Trophoblast cell (in vitro differentiated cells and primary cell): ENCODE data around the gene DENND1A.

Source experiments
- DNase-seq, 2 donors: peaks; one replicate each; pipeline ENCODE4 v3.0.0-alpha.2; 2016
- H2AFZ ChIP-seq: 2 replicates; pipeline ENCODE4 v1.6.1; 2013; ENCODE audit warnings: low read length, moderate library complexity, mild to moderate bottlenecking; ENCODE audit not compliant: insufficient read depth, poor library complexity
- H2AK5ac ChIP-seq: 2 replicates; pipeline ENCODE4 v1.6.1; 2013; ENCODE audit warnings: mild to moderate bottlenecking, low read length
- H2BK120ac ChIP-seq: 2 replicates; pipeline ENCODE4 v1.6.1; 2013; ENCODE audit warnings: low read length, mild to moderate bottlenecking, moderate library complexity; ENCODE audit not compliant: insufficient read depth, poor library complexity
- H2BK12ac ChIP-seq: 2 replicates; pipeline ENCODE4 v1.6.1; 2013; ENCODE audit warnings: mild to moderate bottlenecking, low read length, moderate library complexity
- H2BK5ac ChIP-seq: 2 replicates; pipeline ENCODE4 v1.6.1; 2013; ENCODE audit warnings: low read length, low read depth, moderate library complexity, mild to moderate bottlenecking; ENCODE audit not compliant: poor library complexity
- H3K14ac ChIP-seq: 2 replicates; pipeline ENCODE4 v1.6.1; 2013; ENCODE audit warnings: mild to moderate bottlenecking, low read length
- H3K18ac ChIP-seq: 2 replicates; pipeline ENCODE4 v1.6.1; 2013; ENCODE audit warnings: mild to moderate bottlenecking, low read length
- H3K23ac ChIP-seq: 2 replicates; pipeline ENCODE4 v1.6.1; 2013; ENCODE audit warnings: low read length
- H3K27ac ChIP-seq: 2 replicates; pipeline ENCODE4 v1.5.1; 2013; ENCODE audit warnings: low read depth, mild to moderate bottlenecking, inconsistent platforms, low read length, moderate library complexity
- H3K27me3 ChIP-seq: 2 replicates; pipeline ENCODE4 v1.6.1; 2013; ENCODE audit warnings: inconsistent platforms, mild to moderate bottlenecking, low read length, moderate library complexity; ENCODE audit not compliant: insufficient read depth
- H3K36me3 ChIP-seq, 2 experiments: 1 replicate in 1 of 2; 2 replicates in 1 of 2; pipeline ENCODE4 v1.6.1; 2013; ENCODE audit warnings: low read length in 2 of 2, mild to moderate bottlenecking in 2 of 2, moderate library complexity in 1 of 2; ENCODE audit not compliant: insufficient read depth in 2 of 2, control insufficient read depth in 1 of 2
- H3K4ac ChIP-seq: 2 replicates; pipeline ENCODE4 v1.6.1; 2013; ENCODE audit warnings: low read depth, mild to moderate bottlenecking, low read length, moderate library complexity
- H3K4me1 ChIP-seq, 2 experiments: 1 replicate in 1 of 2; 2 replicates in 1 of 2; pipeline ENCODE4 v1.6.1; 2013; ENCODE audit warnings: low read length in 2 of 2, mild to moderate bottlenecking in 2 of 2, moderate library complexity in 1 of 2; ENCODE audit not compliant: insufficient read depth in 2 of 2, control insufficient read depth in 1 of 2
- H3K4me2 ChIP-seq: 2 replicates; pipeline ENCODE4 v1.6.1; 2013; ENCODE audit warnings: inconsistent platforms, mild to moderate bottlenecking, low read length, moderate library complexity
- H3K4me3 ChIP-seq: 2 replicates; pipeline ENCODE4 v1.5.1; 2013; ENCODE audit warnings: mild to moderate bottlenecking, low read depth, low read length, inconsistent platforms
- H3K79me1 ChIP-seq: one replicate; pipeline ENCODE4 v1.6.1; 2013; ENCODE audit warnings: low read length
- H3K79me2 ChIP-seq: 2 replicates; pipeline ENCODE4 v1.6.1; 2013; ENCODE audit warnings: low read length, mild to moderate bottlenecking; ENCODE audit not compliant: control insufficient read depth, insufficient read depth, poor library complexity
- H3K9ac ChIP-seq: 2 replicates; pipeline ENCODE4 v1.6.1; 2013; ENCODE audit warnings: mild to moderate bottlenecking, low read length
- H3K9me3 ChIP-seq: 2 replicates; pipeline ENCODE4 v1.6.1; 2013; ENCODE audit warnings: low read depth, mild to moderate bottlenecking, control low read depth, inconsistent platforms, low read length; ENCODE audit not compliant: insufficient read depth
- H4K12ac ChIP-seq: 2 replicates; pipeline ENCODE4 v1.6.1; 2013; ENCODE audit warnings: low read depth, mild to moderate bottlenecking, low read length, moderate library complexity
- H4K8ac ChIP-seq: 2 replicates; pipeline ENCODE4 v1.6.1; 2013; ENCODE audit warnings: low read depth, mild to moderate bottlenecking, low read length, moderate library complexity
- H4K91ac ChIP-seq: one replicate; pipeline ENCODE4 v1.6.1; 2013; ENCODE audit warnings: low read depth, mild to moderate bottlenecking, low read length, moderate library complexity
- WGBS: extraction: QIAGEN DNeasy Blood & Tissue Kit; methylation state at CpG from one replicate; pipeline ENCODE4 v1.1.7; 2013; ENCODE audit warnings: missing lambda C conversion rate; ENCODE audit not compliant: insufficient read length, insufficient coverage; ENCODE audit errors: extremely low coverage; 5-methylcytosine and 5-hydroxymethylcytosine counted together

The DENND1A gene

DNA sequence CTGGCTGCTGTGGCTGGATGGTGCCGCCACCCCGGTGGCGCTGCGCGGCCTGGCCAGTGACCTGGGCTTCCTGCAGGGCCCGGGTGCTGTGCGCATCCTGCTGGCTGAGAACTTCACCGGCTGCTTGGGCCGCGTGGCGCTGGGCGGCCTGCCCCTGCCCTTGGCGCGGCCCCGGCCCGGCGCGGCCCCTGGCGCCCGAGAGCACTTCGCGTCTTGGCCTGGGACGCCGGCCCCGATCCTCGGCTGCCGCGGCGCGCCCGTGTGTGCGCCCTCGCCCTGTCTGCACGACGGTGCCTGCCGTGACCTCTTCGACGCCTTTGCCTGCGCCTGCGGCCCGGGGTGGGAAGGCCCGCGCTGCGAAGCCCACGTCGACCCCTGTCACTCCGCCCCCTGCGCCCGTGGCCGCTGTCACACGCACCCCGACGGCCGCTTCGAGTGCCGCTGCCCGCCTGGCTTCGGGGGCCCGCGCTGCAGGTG lies 556.4 kb downstream of the DENND1A start:
- Histone ChIP-seq H2BK5ac (no peak overlapping the region), H3K14ac (no peak overlapping the region), H4K8ac (peak overlapping the region; percentile 12), H3K79me1 (peaks cover 38% of the 10 kb centered on the region), H3K4me2 (peak overlapping the region; percentile 7), H3K9ac (no peak overlapping the region), H2AK5ac (no peak overlapping the region), H3K4ac (no peak overlapping the region), H3K23ac (no peak overlapping the region), H4K91ac (peak overlapping the region; percentile 47), H3K27me3 (peaks cover 2% of the 10 kb centered on the region), H3K79me2 (peaks cover 5% of the 10 kb centered on the region), H3K27ac (peak overlapping the region; percentile 30), H2AFZ (no peak overlapping the region), H3K4me1 (peaks cover 46 to 57% of the 10 kb centered on the region in 2 experiments), H3K9me3 (peaks cover 8% of the 10 kb centered on the region), H3K4me3 (peak overlapping the region; percentile 2), H3K18ac (peak overlapping the region; percentile 4), H2BK12ac (peak overlapping the region; percentile 12), H2BK120ac (peak overlapping the region; percentile 4), H3K36me3 (peaks cover 11 to 13% of the 10 kb centered on the region in 2 experiments), H4K12ac (no peak overlapping the region)
- no peak for DNase-seq
- WGBS: no CpG with 5 or more reads among the region's 60 CpGs

DNA sequence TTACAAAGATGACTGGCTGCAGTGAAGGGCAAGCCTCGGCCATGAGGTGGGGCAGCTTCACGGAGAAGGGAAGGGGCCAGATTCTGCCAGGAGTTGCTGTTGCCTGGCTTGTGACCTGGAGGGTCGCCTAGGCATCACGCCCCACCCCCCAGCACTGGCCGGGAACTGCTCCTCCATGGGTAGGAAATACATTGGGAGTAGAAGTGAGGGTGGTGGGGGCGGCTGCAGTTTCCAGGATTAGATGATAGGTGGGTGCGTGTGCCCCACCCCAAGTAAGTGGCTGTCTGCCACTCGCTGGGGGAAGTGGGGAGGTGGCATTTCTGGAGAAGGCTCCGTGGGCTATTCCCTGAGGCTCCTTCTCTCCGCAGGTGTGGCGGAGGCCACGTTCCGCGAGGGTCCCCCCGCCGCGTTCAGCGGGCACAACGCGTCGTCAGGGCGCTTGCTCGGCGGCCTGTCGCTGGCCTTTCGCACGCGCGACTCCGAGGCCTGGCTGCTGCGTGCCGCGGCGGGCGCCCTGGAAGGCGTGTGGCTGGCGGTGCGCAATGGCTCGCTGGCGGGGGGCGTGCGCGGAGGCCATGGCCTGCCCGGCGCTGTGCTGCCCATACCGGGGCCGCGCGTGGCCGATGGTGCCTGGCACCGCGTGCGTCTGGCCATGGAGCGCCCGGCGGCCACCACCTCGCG lies 557.0 kb downstream of the DENND1A start:
- no peak overlapping the region for H3K27ac ChIP-seq
- H2BK12ac ChIP-seq: peak overlapping the region; percentile 30
- no peak overlapping the region for H3K9ac ChIP-seq
- no peak overlapping the region for H3K4me2 ChIP-seq
- H2BK5ac ChIP-seq: no peak overlapping the region
- DNase-seq: no peak
- no peak overlapping the region for H3K18ac ChIP-seq
- no peak overlapping the region for H4K8ac ChIP-seq
- H4K91ac ChIP-seq: peak overlapping the region; percentile 47
- H2BK120ac ChIP-seq: peak overlapping the region; percentile 10
- H3K4me3 ChIP-seq: peak overlapping the region; percentile 5
- no peak overlapping the region for H3K23ac ChIP-seq
- no peak overlapping the region for H2AK5ac ChIP-seq
- H3K79me2 ChIP-seq: peaks cover 2% of the 10 kb centered on the region
- no CpG with 5 or more reads among the region's 58 CpGs for WGBS
- H2AFZ ChIP-seq: no peak overlapping the region
- peaks cover 8% of the 10 kb centered on the region for H3K9me3 ChIP-seq
- no peak overlapping the region for H4K12ac ChIP-seq
- H3K79me1 ChIP-seq: peaks cover 33% of the 10 kb centered on the region
- no peak overlapping the region for H3K4ac ChIP-seq
- H3K14ac ChIP-seq: peak overlapping the region; percentile 20
- peaks cover 2% of the 10 kb centered on the region for H3K27me3 ChIP-seq
- H3K36me3 ChIP-seq: peaks cover 11 to 13% of the 10 kb centered on the region in 2 experiments
- peaks cover 41 to 51% of the 10 kb centered on the region in 2 experiments for H3K4me1 ChIP-seq

DNA sequence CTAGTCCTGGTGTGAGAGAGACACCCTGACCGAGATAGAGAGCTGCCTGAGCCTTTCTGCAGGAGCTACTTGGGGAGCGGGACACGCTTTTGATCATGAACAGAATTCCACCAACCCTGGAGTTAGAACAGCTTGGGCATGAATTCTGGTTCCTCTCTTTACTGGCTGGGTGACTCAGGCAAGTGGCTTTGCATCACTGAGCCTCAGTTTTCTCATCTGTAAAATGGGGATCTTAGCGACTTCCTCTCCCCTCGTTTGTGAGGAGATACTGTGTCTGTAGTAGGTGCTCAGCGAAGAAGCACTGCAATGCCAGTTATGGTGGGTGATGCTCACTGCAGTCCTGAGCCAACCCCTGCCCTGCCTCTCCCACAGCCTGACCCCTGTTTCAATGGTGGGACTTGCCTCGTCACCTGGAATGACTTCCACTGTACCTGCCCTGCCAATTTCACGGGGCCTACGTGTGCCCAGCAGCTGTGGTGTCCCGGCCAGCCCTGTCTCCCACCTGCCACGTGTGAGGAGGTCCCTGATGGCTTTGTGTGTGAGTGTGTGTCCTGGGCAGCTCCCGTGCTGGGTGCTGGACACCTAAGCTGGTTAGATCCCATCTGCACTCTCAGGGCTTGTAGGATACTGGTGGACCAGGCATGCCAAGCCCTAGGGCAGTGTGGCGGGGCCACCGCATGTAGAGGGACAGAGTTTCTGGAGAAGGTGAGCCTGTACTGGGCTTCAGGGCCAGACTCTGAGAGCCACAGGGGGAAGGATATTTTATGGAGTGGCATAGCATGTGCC lies 557.9 kb downstream of the DENND1A start:
- Histone ChIP-seq H3K79me2 (peaks cover 2% of the 10 kb centered on the region), H4K12ac (no peak overlapping the region), H3K27ac (no peak overlapping the region), H3K4me1 (peaks cover 36 to 42% of the 10 kb centered on the region in 2 experiments), H3K4ac (no peak overlapping the region), H2AFZ (no peak overlapping the region), H3K14ac (no peak overlapping the region), H3K18ac (no peak overlapping the region), H2AK5ac (no peak overlapping the region), H3K36me3 (peaks cover 13% of the 10 kb centered on the region in 2 experiments), H2BK120ac (no peak overlapping the region), H3K23ac (no peak overlapping the region), H3K27me3 (peaks cover 2% of the 10 kb centered on the region), H2BK12ac (no peak overlapping the region), H3K9me3 (peaks cover 8% of the 10 kb centered on the region), H2BK5ac (no peak overlapping the region), H3K4me2 (no peak overlapping the region), H4K8ac (no peak overlapping the region), H4K91ac (no peak overlapping the region), H3K79me1 (peaks cover 29% of the 10 kb centered on the region), H3K9ac (no peak overlapping the region), H3K4me3 (no peak overlapping the region)
- no peak for DNase-seq
- WGBS: no CpG with 5 or more reads among the region's 14 CpGs

DNA sequence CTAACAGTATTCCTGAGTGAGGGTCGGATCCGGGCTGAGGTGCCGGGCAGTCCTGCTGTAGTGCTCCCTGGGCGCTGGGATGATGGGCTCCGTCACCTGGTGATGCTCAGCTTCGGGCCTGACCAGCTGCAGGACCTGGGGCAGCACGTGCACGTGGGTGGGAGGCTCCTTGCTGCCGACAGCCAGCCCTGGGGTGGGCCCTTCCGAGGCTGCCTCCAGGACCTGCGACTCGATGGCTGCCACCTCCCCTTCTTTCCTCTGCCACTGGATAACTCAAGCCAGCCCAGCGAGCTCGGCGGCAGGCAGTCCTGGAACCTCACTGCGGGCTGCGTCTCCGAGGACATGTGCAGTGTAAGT lies 558.7 kb downstream of the DENND1A start:
- Histone ChIP-seq H3K18ac (no peak overlapping the region), H3K79me1 (peaks cover 22% of the 10 kb centered on the region), H3K4me1 (peaks cover 28 to 34% of the 10 kb centered on the region in 2 experiments), H2AFZ (no peak overlapping the region), H3K14ac (no peak overlapping the region), H3K23ac (no peak overlapping the region), H3K36me3 (peaks cover 13 to 14% of the 10 kb centered on the region in 2 experiments), H3K4ac (no peak overlapping the region), H3K9ac (no peak overlapping the region), H2AK5ac (no peak overlapping the region), H3K9me3 (peaks cover 9% of the 10 kb centered on the region), H3K27me3 (peaks cover 2% of the 10 kb centered on the region), H3K4me3 (no peak overlapping the region), H3K79me2 (peaks cover 2% of the 10 kb centered on the region), H2BK120ac (no peak overlapping the region), H4K12ac (no peak overlapping the region), H3K4me2 (no peak overlapping the region), H4K8ac (no peak overlapping the region), H2BK12ac (no peak overlapping the region), H4K91ac (no peak overlapping the region), H3K27ac (no peak overlapping the region), H2BK5ac (no peak overlapping the region)
- no peak for DNase-seq
- no CpG with 5 or more reads among the region's 18 CpGs for WGBS
